Measurements from ENCODE around the gene SNX9. TPM values are rescaled to one million over a fixed set of nuclear protein-coding genes. Genes with fewer than 3 reads are reported as not detected.

The SNX9 gene
- total RNA-seq, 2 donors from 2014 or later, result 19.8 to 24.1 TPM

DNA sequence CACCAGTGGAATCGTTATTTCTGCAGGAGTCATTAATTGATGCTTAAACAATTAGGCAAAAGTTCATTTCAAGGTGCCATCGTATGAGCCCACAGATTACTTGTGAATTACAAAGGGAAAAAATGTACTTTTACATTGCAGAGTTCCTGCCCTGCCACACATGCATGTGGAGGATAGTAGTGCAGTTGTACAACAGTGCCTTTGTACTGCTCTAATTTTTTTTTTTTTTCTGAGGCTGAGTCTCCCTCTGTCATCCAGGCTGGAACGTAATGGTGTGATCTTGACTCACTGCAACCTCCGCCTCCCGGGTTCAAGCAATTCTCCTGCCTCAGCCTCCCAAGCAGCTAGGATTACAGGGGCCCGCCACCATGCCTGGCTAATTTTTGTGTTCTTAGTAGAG, 132.6 kb downstream of the SNX9 start:
- TF ChIP-seq, protein P1, sequence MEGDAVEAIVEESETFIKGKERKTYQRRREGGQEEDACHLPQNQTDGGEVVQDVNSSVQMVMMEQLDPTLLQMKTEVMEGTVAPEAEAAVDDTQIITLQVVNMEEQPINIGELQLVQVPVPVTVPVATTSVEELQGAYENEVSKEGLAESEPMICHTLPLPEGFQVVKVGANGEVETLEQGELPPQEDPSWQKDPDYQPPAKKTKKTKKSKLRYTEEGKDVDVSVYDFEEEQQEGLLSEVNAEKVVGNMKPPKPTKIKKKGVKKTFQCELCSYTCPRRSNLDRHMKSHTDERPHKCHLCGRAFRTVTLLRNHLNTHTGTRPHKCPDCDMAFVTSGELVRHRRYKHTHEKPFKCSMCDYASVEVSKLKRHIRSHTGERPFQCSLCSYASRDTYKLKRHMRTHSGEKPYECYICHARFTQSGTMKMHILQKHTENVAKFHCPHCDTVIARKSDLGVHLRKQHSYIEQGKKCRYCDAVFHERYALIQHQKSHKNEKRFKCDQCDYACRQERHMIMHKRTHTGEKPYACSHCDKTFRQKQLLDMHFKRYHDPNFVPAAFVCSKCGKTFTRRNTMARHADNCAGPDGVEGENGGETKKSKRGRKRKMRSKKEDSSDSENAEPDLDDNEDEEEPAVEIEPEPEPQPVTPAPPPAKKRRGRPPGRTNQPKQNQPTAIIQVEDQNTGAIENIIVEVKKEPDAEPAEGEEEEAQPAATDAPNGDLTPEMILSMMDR (IDR thresholded peaks at IDR 0.05), result no peak
- TF ChIP-seq POLR2A (IDR thresholded peaks at IDR 0.05), result no peak
- Histone ChIP-seq H3K4me3 (no peak overlapping the region), H3K27me3 (no peaks in the 10 kb centered on the region), H3K9me3 (no peaks in the 10 kb centered on the region), H3K4me1 (peaks cover 15% of the 10 kb centered on the region), H3K27ac (no peak overlapping the region), H3K36me3 (replicated peaks in 1 of 2; ENCODE audit: insufficient read depth in 1 of 2, low read depth in 2 of 2) (no peaks in the 10 kb centered on the region)
- DNase-seq (no peak), ATAC-seq (no peak)
- 91 to 94% methylated on average over 6 of the region's 6 CpGs for WGBS, 2 donors
- intact Hi-C loops (cut with DNase I), result no loop called here

DNA sequence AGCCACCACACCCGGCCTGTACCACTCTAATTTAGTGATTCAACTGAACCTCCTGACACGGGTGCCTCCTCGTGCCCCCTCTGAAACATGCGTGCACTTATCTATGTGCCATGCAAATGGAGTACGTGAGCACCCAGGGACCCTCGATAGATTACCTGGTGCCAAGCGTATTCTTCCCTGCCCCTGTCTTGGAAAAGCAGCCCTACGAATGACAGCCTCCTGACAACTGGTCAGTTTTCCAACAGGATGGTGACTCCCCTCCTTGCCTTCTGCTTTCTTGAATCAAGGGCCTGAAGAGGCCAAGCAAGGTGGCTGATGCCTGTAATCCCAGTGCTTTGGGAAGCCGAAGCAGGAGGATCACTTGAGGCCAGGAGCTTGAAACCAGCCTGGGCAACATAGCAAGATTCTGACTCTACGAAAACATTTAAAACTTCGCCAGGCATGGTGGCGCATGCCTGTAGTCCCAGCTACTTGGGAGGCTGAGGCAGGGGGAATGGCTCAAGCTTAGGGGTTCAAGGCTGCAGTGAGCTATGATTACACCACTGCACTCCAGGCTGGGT, 133.2 kb downstream of the SNX9 start:
- 92 to 95% methylated on average over 11 to 12 of the region's 12 CpGs for WGBS, 2 donors
- DNase-seq (no peak), ATAC-seq (no peak)
- Histone ChIP-seq H3K9me3 (no peaks in the 10 kb centered on the region), H3K4me3 (no peak overlapping the region), H3K27me3 (no peaks in the 10 kb centered on the region), H3K36me3 (replicated peaks in 1 of 2; ENCODE audit: insufficient read depth in 1 of 2, low read depth in 2 of 2) (no peaks in the 10 kb centered on the region), H3K4me1 (peaks cover 15% of the 10 kb centered on the region), H3K27ac (no peak overlapping the region)
- intact Hi-C loops (cut with DNase I), result no loop called here
- TF ChIP-seq, protein P1 (IDR thresholded peaks at IDR 0.05), result no peak
- TF ChIP-seq POLR2A (IDR thresholded peaks at IDR 0.05), result no peak

DNA sequence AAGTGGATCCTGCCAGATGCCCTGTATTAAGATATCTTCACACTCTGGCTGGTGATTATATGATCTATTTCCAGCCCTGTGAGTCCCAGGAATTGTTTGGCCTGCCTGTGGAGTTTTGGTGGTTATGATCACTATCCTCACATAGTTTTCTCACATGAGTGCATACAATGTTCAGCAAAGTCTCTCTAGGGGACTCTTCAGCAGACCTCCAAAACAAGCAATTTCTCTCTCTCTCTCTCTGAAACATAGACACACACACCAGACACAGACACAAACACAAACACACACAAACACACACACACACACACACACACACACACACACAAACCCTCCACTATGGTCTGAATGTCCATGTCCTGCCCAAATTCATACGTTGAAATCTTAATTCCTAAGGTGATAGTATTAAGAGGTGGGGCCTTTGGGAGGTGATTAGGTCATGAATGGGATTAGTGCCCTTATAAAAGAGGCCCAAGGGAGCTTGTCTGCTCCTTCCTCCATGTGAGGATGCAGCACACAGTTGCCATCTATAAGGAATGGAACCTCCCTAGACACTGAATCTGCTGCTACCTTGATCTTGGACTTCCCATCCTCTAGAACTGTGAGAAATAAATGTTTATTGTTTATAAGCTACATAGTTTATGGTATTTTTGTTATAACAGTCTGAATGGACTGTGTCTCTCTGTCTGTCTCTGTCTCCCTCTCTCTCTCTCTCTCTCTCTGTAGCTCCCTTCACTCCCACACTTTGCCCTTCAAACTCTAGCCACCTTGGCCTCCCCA, 136.6 kb downstream of the SNX9 start:
- intact Hi-C loops (cut with DNase I), result no loop called here
- peaks cover 4% of the 10 kb centered on the region for H3K4me1 ChIP-seq
- 82 to 92% methylated on average over 1 of the region's 1 CpG for WGBS, 2 donors

DNA sequence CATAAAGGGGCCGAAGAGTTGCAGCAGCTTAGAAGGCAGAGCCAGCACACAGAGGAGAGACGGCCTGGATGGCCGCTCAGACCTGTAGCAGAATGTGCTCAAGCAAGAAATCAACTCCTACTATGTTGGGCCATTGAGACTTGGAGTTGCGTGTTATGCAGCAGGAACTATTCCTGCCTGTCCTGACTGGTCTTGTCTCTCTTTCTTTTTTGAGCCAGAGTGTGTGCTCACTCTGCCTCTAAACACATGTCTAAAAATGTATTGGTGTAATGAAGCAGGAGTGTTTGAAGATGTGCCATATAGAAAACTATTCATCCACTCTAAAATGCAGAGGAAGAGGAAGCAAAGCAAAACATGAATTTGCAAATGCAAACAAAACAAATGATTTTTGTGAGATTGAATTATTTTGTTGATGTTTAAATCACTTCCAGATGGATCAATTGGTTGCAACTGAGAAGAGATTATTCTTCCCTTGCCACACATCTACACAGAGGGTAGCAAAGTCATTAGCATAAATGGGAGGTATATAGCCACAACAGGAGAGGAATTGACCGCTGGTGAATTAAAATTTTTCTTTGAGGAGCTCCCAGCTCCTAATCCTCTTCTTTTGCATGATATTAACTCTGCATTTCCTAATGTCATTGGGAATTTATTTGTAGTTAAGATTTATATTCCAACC, 138.2 kb downstream of the SNX9 start:
- ATAC-seq (no peak), DNase-seq (no peak)
- no peak for TF ChIP-seq POLR2A (IDR thresholded peaks at IDR 0.05)
- TF ChIP-seq, protein P1 (IDR thresholded peaks at IDR 0.05), result no peak

More for the DNA sequence above, 136.6 kb downstream of the SNX9 start:
- no peaks in the 10 kb centered on the region for H3K9me3 ChIP-seq
- no peak for DNase-seq
- H3K36me3 ChIP-seq (replicated peaks in 1 of 2; ENCODE audit: insufficient read depth in 1 of 2, low read depth in 2 of 2), result no peaks in the 10 kb centered on the region
- ATAC-seq, result no peak
- no peaks in the 10 kb centered on the region for H3K27me3 ChIP-seq
- H3K4me3 ChIP-seq, result no peak overlapping the region
- H3K27ac ChIP-seq, result no peak overlapping the region
- no peak for TF ChIP-seq POLR2A (IDR thresholded peaks at IDR 0.05)
- TF ChIP-seq, protein P1 (IDR thresholded peaks at IDR 0.05), result no peak

More for the DNA sequence above, 138.2 kb downstream of the SNX9 start:
- no peak overlapping the region for H3K27ac ChIP-seq
- no peaks in the 10 kb centered on the region for H3K4me1 ChIP-seq
- no peaks in the 10 kb centered on the region for H3K9me3 ChIP-seq
- intact Hi-C loops (cut with DNase I), result no loop called here
- no peak overlapping the region for H3K4me3 ChIP-seq
- H3K27me3 ChIP-seq, result no peaks in the 10 kb centered on the region
- no peaks in the 10 kb centered on the region for H3K36me3 ChIP-seq (replicated peaks in 1 of 2; ENCODE audit: insufficient read depth in 1 of 2, low read depth in 2 of 2)
- 87 to 96% methylated on average over 5 of the region's 5 CpGs for WGBS, 2 donors

All from body of pancreas (tissue), 4 donors.